Kasumi-1 (cell line): ENCODE data around the gene KIF2A.

ENCODE experiments used
- DNase-seq, 2 experiments: peaks; one replicate each; lab custom pipeline; 2025; lab: John Stamatoyannopoulos, UW

Gene KIF2A

GRCh38 chr5:62305715-62306322, at the start of gene KIF2A:
Gene KIF2A, plus strand, starts transcription at chr5:62306206. Its CDS starts 267 bp downstream, at chr5:62306473.
- peak; percentile 90 to 92 for DNase-seq

- DNase-seq = no peak
These were observed 49.0 kb upstream of the KIF2A start for GRCh38 chr5:62257020-62257367.

GRCh38 chr5:62258654-62259053, 47.4 kb upstream of the KIF2A start:
- DNase-seq = no peak

- DNase-seq = no peak
These were observed 46.2 kb upstream of the KIF2A start for GRCh38 chr5:62259699-62260250.

GRCh38 chr5:62260513-62260912, 45.5 kb upstream of the KIF2A start:
- no peak for DNase-seq

GRCh38 chr5:62263401-62263800, 42.6 kb upstream of the KIF2A start:
- DNase-seq = no peak

- DNase-seq = no peak
These were observed 40.3 kb upstream of the KIF2A start for GRCh38 chr5:62265648-62266112.

- no peak for DNase-seq
These were observed 39.4 kb upstream of the KIF2A start for GRCh38 chr5:62266573-62266972.

GRCh38 chr5:62268234-62268633, 37.8 kb upstream of the KIF2A start:
- no peak for DNase-seq

GRCh38 chr5:62268792-62269191, 37.2 kb upstream of the KIF2A start:
- DNase-seq = peak; percentile 74 to 82

- no peak for DNase-seq
These were observed 34.6 kb upstream of the KIF2A start for GRCh38 chr5:62271370-62271769.

- no peak for DNase-seq
These were observed 34.1 kb upstream of the KIF2A start for GRCh38 chr5:62271870-62272269.

GRCh38 chr5:62273687-62274086, 32.3 kb upstream of the KIF2A start:
- no peak for DNase-seq

- DNase-seq = no peak
These were observed 30.4 kb upstream of the KIF2A start for GRCh38 chr5:62275581-62275980.

GRCh38 chr5:62281411-62281810, 24.6 kb upstream of the KIF2A start:
- no peak for DNase-seq

GRCh38 chr5:62282064-62282463, 23.9 kb upstream of the KIF2A start:
- no peak for DNase-seq

GRCh38 chr5:62283005-62283404, 23.0 kb upstream of the KIF2A start:
- DNase-seq = no peak

- DNase-seq = no peak
These were observed 22.1 kb upstream of the KIF2A start for GRCh38 chr5:62283861-62284260.

GRCh38 chr5:62284946-62285891, 20.8 kb upstream of the KIF2A start:
- DNase-seq = no peak

GRCh38 chr5:62286834-62287233, 19.2 kb upstream of the KIF2A start:
- DNase-seq = no peak

- DNase-seq = no peak
These were observed 18.8 kb upstream of the KIF2A start for GRCh38 chr5:62287237-62287636.

- DNase-seq = no peak
These were observed 17.9 kb upstream of the KIF2A start for GRCh38 chr5:62288118-62288517.

- DNase-seq = no peak
These were observed 16.2 kb upstream of the KIF2A start for GRCh38 chr5:62289813-62290212.
